Lower lobe of right lung (tissue), 2 donors: ENCODE data around the gene MIS12. TPM values are rescaled to one million over a fixed set of nuclear protein-coding genes. Genes with fewer than 3 reads are reported as not detected.

ENCODE experiments used
- ATAC-seq, 2 donors: fragments of 200-7000 bp; cut with Tn5 transposase; one replicate each; pipeline ENCODE4 v1.9.1; 2020 to 2022; ENCODE audit warnings: mild to moderate bottlenecking in 2 of 2, moderate library complexity in 2 of 2
- DNase-seq: peaks from one replicate; pipeline ENCODE4 v3.0.0-alpha.2; 2020
- H3K27ac ChIP-seq: fragments of 200-600 bp; one replicate; pipeline ENCODE4 v1.8.0; 2022
- H3K27me3 ChIP-seq: fragments of 200-600 bp; one replicate; pipeline ENCODE4 v1.8.0; 2022; ENCODE audit warnings: low read depth
- H3K36me3 ChIP-seq: fragments of 200-600 bp; one replicate; pipeline ENCODE4 v1.8.0; 2022; ENCODE audit warnings: mild to moderate bottlenecking
- H3K4me1 ChIP-seq: fragments of 200-600 bp; one replicate; pipeline ENCODE4 v1.8.0; 2022
- H3K4me3 ChIP-seq: fragments of 200-600 bp; one replicate; pipeline ENCODE4 v1.8.0; 2022; ENCODE audit warnings: mild to moderate bottlenecking
- H3K9me3 ChIP-seq: fragments of 200-600 bp; one replicate; pipeline ENCODE4 v1.8.0; 2022
- intact Hi-C: fragments of 100-400 bp; cut with DNase I; formaldehyde crosslinking; loops from one replicate; pipeline ENCODE4 v1.11.0; 2022
- total RNA-seq: library from RNA; stranded (reverse); fragmentation: NEBNext Ultra II Directional; extraction: Animal tissue kit (Norgen Biotek cat#: 25700); gene quantifications from one replicate; pipeline ENCODE4 v1.2.1, GENCODE V29; 2021
- TF ChIP-seq, protein P1 (sequence below): fragments of 200-600 bp; IDR thresholded peaks from one replicate; pipeline ENCODE4 v1.8.0; 2022; ENCODE audit warnings: antibody characterized with exemption, mild to moderate bottlenecking
- donor health status: DM: no; HTN: yes; CAD: no; lungs with severe emphysema.

MIS12 gene
- total RNA-seq, 1 donor from 2014 or later: 16.1 TPM

DNA sequence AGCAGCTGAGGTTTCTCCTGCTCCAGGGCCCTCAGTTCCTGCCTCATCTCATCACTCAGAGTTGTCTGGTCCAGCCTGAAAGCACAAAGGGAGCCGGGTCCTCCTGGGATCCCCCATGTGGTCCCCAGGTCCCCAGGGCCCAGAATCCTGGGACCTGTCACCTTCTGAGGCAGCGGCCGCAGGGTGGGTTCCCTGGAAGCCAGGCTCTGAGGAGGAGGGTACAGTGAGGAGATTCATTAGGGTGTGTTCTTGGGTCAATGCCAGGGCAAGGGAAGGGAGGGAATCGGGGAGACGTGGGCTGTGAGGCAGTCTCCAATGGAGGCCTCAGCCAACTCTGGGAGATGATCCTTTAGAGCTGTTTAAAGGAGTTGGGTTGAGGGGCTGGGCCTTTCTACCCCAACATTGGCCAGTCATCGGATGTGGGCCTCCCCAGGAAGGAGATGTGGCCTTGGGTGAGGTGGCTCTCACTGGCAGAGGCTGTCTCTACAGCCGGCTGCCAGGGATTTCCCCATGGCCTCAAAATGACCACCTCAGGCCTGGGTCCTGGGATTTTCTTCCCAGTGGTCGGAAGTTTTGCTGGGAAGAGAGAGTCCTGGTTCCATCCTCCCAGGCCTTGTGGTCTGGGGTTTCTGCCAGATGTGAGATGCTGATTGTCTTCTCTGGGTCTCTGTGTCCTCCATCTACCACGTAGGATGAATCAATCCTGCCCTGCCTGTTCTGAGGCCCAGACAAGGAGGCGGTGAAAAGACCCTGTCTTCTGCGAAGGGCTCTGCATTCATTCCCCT is 50.7 kb downstream of the MIS12 start:
- Histone ChIP-seq H3K36me3 (peaks cover 94% of the 10 kb centered on the region), H3K9me3 (no peaks in the 10 kb centered on the region), H3K4me1 (no peaks in the 10 kb centered on the region), H3K27me3 (no peaks in the 10 kb centered on the region), H3K27ac (no peak overlapping the region), H3K4me3 (no peak overlapping the region)
- no peak for DNase-seq
- intact Hi-C loops: no loop called here
- TF ChIP-seq, protein P1, sequence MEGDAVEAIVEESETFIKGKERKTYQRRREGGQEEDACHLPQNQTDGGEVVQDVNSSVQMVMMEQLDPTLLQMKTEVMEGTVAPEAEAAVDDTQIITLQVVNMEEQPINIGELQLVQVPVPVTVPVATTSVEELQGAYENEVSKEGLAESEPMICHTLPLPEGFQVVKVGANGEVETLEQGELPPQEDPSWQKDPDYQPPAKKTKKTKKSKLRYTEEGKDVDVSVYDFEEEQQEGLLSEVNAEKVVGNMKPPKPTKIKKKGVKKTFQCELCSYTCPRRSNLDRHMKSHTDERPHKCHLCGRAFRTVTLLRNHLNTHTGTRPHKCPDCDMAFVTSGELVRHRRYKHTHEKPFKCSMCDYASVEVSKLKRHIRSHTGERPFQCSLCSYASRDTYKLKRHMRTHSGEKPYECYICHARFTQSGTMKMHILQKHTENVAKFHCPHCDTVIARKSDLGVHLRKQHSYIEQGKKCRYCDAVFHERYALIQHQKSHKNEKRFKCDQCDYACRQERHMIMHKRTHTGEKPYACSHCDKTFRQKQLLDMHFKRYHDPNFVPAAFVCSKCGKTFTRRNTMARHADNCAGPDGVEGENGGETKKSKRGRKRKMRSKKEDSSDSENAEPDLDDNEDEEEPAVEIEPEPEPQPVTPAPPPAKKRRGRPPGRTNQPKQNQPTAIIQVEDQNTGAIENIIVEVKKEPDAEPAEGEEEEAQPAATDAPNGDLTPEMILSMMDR: no peak
- no peak for ATAC-seq

DNA sequence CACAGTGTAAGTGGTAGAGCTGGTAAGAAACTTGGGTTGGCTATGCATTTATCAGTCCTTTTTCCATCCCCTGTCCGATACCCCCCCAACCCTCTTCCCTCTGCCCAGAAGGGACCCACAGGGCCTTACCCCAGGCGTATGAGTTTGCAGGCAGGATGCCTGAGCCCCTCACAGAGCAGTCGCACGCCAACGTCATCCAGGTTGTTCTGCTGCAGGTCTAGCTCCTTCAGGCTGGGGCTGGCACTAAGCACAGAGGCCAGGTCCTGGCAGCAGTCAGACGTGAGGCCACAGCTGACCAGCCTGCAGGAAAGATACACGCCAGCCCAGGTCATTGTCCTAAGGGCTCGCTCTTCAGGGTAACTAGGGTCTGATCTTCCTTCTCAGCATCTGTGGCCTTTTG is 52.9 kb downstream of the MIS12 start:
- no peak overlapping the region for H3K4me3 ChIP-seq
- no peak overlapping the region for H3K27ac ChIP-seq
- ATAC-seq (no peak), DNase-seq (no peak)
- intact Hi-C loops: no loop called here
- TF ChIP-seq, protein P1: no peak
- no peaks in the 10 kb centered on the region for H3K4me1 ChIP-seq
- no peaks in the 10 kb centered on the region for H3K9me3 ChIP-seq
- H3K27me3 ChIP-seq: no peaks in the 10 kb centered on the region
- peaks cover 89% of the 10 kb centered on the region for H3K36me3 ChIP-seq

DNA sequence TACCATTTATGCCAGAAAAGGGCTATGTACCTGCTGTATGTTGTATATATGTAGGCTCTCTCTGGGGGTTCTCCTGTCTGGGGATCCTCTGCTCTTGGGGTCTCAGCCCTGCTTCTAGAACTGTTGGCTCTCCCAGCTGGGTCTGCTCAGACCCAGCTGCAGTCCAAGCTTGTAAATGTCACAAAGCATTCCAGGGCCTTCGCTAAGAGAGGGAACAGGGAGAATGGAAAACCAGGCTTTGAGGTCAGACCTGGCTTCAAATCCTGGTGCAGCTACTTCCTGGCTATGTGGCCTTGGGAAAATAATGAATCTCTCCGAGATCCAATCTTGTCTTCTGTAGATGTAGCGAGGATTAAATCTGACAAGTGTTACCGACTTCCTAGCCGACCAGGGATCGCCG is 54.0 kb downstream of the MIS12 start:
- ATAC-seq (no peak), DNase-seq (no peak)
- Histone ChIP-seq H3K36me3 (peaks cover 89% of the 10 kb centered on the region), H3K27ac (no peak overlapping the region), H3K4me3 (no peak overlapping the region), H3K9me3 (no peaks in the 10 kb centered on the region), H3K27me3 (no peaks in the 10 kb centered on the region), H3K4me1 (no peaks in the 10 kb centered on the region)
- intact Hi-C loops: no loop called here
- TF ChIP-seq, protein P1: no peak

Other genes starting within 250 kb of the MIS12 start
- gene RABEP1, start 204.3 kb upstream of the MIS12 start, total RNA-seq: 44.2 TPM
- 36.7 TPM for gene NUP88, start 66.9 kb upstream of the MIS12 start, total RNA-seq
- 37.2 TPM for gene RPAIN, start 66.4 kb upstream of the MIS12 start, total RNA-seq
- 57.5 TPM for gene C1QBP, start 47.4 kb upstream of the MIS12 start, total RNA-seq
- gene DHX33, start 17.6 kb upstream of the MIS12 start, total RNA-seq: 10.2 TPM
- gene DERL2, start 388 bp upstream of the MIS12 start, total RNA-seq: 59.3 TPM
- 40.3 TPM for gene NLRP1, start 97.9 kb downstream of the MIS12 start, total RNA-seq